Spinal cord (tissue), 10 donors: ENCODE results near the gene COL2A1. TPM values are rescaled to one million over a fixed set of nuclear protein-coding genes. Genes with fewer than 3 reads are reported as not detected.

Source experiments
- DNase-seq, 6 donors: peaks; one replicate each; pipeline versions ENCODE4 v3.0.0 to v3.0.0-alpha.2; 2013 to 2015; ENCODE audit warnings: low spot score in 6 of 6, low read depth in 4 of 6
- H3K27ac ChIP-seq: one replicate; pipeline ENCODE4 v1.5.1; 2013; ENCODE audit warnings: low read depth, low read length, control low read depth
- H3K27me3 ChIP-seq: one replicate; pipeline ENCODE4 v1.6.1; 2013; ENCODE audit warnings: low read length; ENCODE audit not compliant: control insufficient read depth, insufficient read depth
- H3K36me3 ChIP-seq: one replicate; pipeline ENCODE4 v1.6.1; 2013; ENCODE audit warnings: low read length; ENCODE audit not compliant: control insufficient read depth, insufficient read depth
- H3K4me1 ChIP-seq: one replicate; pipeline ENCODE4 v1.6.1; 2013; ENCODE audit warnings: low read length; ENCODE audit not compliant: control insufficient read depth, insufficient read depth
- H3K4me3 ChIP-seq: one replicate; pipeline ENCODE4 v1.5.1; 2013; ENCODE audit warnings: low read depth, low read length, control low read depth
- H3K9me3 ChIP-seq: one replicate; pipeline ENCODE4 v1.6.1; 2013; ENCODE audit warnings: low read length; ENCODE audit not compliant: control insufficient read depth, insufficient read depth
- WGBS: methylation state at CpG from one replicate; pipeline ENCODE4 v1.1.5; 2013; ENCODE audit warnings: missing lambda C conversion rate; ENCODE audit not compliant: insufficient coverage; 5-methylcytosine and 5-hydroxymethylcytosine counted together
- polyA plus RNA-seq, 2 donors: library from polyadenylated mRNA; unstranded; fragments of 120-200 nt; gene quantifications; one replicate each; pipeline ENCODE4 v1.2.1, GENCODE V29; 2013; ENCODE audit not compliant: insufficient read length in 2 of 2
- total RNA-seq, 2 donors: library from RNA; depleted of rRNA in 1 of 2; stranded (reverse); fragments of 120-200 nt in 1 of 2; fragments of >200 nt in 1 of 2; gene quantifications; one replicate each; pipeline versions ENCODE4 v1.2.3 to v1.2.4, GENCODE V29; 2013 to 2014
- donor health status: healthy.

Gene COL2A1
- total and polyA plus RNA-seq, 4 donors = 7.1 to 56.7 (median 27.1) TPM

GRCh38 chr12:48015954-48016353 lies 11.7 kb upstream of the COL2A1 start:
- Histone ChIP-seq H3K36me3 (no peaks in the 10 kb centered on the region), H3K4me1 (no peaks in the 10 kb centered on the region), H3K4me3 (no peak overlapping the region), H3K27ac (no peak overlapping the region), H3K9me3 (no peaks in the 10 kb centered on the region), H3K27me3 (peaks cover 9% of the 10 kb centered on the region)
- WGBS = 96% methylated on average over 7 of the region's 7 CpGs
- no peak for DNase-seq

GRCh38 chr12:48015129-48015528 lies 10.9 kb upstream of the COL2A1 start:
- Histone ChIP-seq H3K36me3 (no peaks in the 10 kb centered on the region), H3K27me3 (peaks cover 12% of the 10 kb centered on the region), H3K27ac (no peak overlapping the region), H3K4me1 (no peaks in the 10 kb centered on the region), H3K9me3 (no peaks in the 10 kb centered on the region), H3K4me3 (no peak overlapping the region)
- no CpG with 5 or more reads among the region's 1 CpG for WGBS
- no peak for DNase-seq

GRCh38 chr12:48013287-48013686 lies 9.0 kb upstream of the COL2A1 start:
- no peaks in the 10 kb centered on the region for H3K36me3 ChIP-seq
- no peak overlapping the region for H3K27ac ChIP-seq
- H3K4me1 ChIP-seq = no peaks in the 10 kb centered on the region
- H3K4me3 ChIP-seq = no peak overlapping the region
- no peak for DNase-seq
- H3K9me3 ChIP-seq = no peaks in the 10 kb centered on the region
- WGBS = no CpG with 5 or more reads among the region's 2 CpGs
- H3K27me3 ChIP-seq = peaks cover 14% of the 10 kb centered on the region

GRCh38 chr12:48012070-48012469 lies 7.8 kb upstream of the COL2A1 start:
- Histone ChIP-seq H3K4me3 (no peak overlapping the region), H3K27ac (no peak overlapping the region), H3K9me3 (no peaks in the 10 kb centered on the region), H3K36me3 (no peaks in the 10 kb centered on the region), H3K27me3 (peaks cover 16% of the 10 kb centered on the region), H3K4me1 (no peaks in the 10 kb centered on the region)
- 50% methylated on average over 2 of the region's 8 CpGs for WGBS
- peak in 1 of 6 donors; percentile 3 for DNase-seq

GRCh38 chr12:48010366-48010970 lies 6.2 kb upstream of the COL2A1 start:
- Histone ChIP-seq H3K27me3 (peaks cover 30% of the 10 kb centered on the region), H3K27ac (no peak overlapping the region), H3K4me1 (peaks cover under 1% of the 10 kb centered on the region), H3K4me3 (no peak overlapping the region), H3K9me3 (no peaks in the 10 kb centered on the region), H3K36me3 (no peaks in the 10 kb centered on the region)
- 59% methylated on average over 7 of the region's 7 CpGs for WGBS
- DNase-seq = no peak

GRCh38 chr12:48009471-48009870 lies 5.2 kb upstream of the COL2A1 start:
- Histone ChIP-seq H3K36me3 (no peaks in the 10 kb centered on the region), H3K9me3 (no peaks in the 10 kb centered on the region), H3K27ac (no peak overlapping the region), H3K27me3 (peaks cover 37% of the 10 kb centered on the region), H3K4me1 (peaks cover 11% of the 10 kb centered on the region), H3K4me3 (no peak overlapping the region)
- WGBS = no CpG with 5 or more reads among the region's 1 CpG
- DNase-seq = no peak

- WGBS = 46% methylated on average over 1 of the region's 4 CpGs
- no peak for DNase-seq
- peaks cover 16% of the 10 kb centered on the region for H3K4me1 ChIP-seq
- H3K27ac ChIP-seq = no peak overlapping the region
- peaks cover 42% of the 10 kb centered on the region for H3K27me3 ChIP-seq
- no peaks in the 10 kb centered on the region for H3K36me3 ChIP-seq
- H3K4me3 ChIP-seq = no peak overlapping the region
- H3K9me3 ChIP-seq = no peaks in the 10 kb centered on the region
Measured at GRCh38 chr12:48008950-48009349, 4.7 kb upstream of the COL2A1 start.

GRCh38 chr12:48008349-48008748 lies 4.1 kb upstream of the COL2A1 start:
- H3K4me1 ChIP-seq = peaks cover 22% of the 10 kb centered on the region
- WGBS = no CpG with 5 or more reads among the region's 2 CpGs
- no peaks in the 10 kb centered on the region for H3K9me3 ChIP-seq
- DNase-seq = no peak
- H3K27me3 ChIP-seq = peaks cover 48% of the 10 kb centered on the region
- H3K27ac ChIP-seq = no peak overlapping the region
- no peak overlapping the region for H3K4me3 ChIP-seq
- H3K36me3 ChIP-seq = no peaks in the 10 kb centered on the region

- no peaks in the 10 kb centered on the region for H3K36me3 ChIP-seq
- peaks cover 59% of the 10 kb centered on the region for H3K27me3 ChIP-seq
- no peaks in the 10 kb centered on the region for H3K9me3 ChIP-seq
- WGBS = no CpG with 5 or more reads among the region's 4 CpGs
- no peak for DNase-seq
- H3K4me1 ChIP-seq = peaks cover 33% of the 10 kb centered on the region
- no peak overlapping the region for H3K27ac ChIP-seq
- H3K4me3 ChIP-seq = no peak overlapping the region
Measured at GRCh38 chr12:48007206-48007605, 2.9 kb upstream of the COL2A1 start.

GRCh38 chr12:48005750-48006021 lies 1.4 kb upstream of the COL2A1 start:
- H3K9me3 ChIP-seq = no peaks in the 10 kb centered on the region
- H3K4me1 ChIP-seq = peaks cover 49% of the 10 kb centered on the region
- H3K4me3 ChIP-seq = no peak overlapping the region
- H3K27ac ChIP-seq = no peak overlapping the region
- no peaks in the 10 kb centered on the region for H3K36me3 ChIP-seq
- H3K27me3 ChIP-seq = peaks cover 74% of the 10 kb centered on the region
- no peak for DNase-seq
